Muscle layer of colon (tissue), 2 donors: Measurements from ENCODE around the gene TBXAS1.

ENCODE experiments used
- H3K27ac ChIP-seq: one replicate; pipeline ENCODE4 v1.7.0; 2013; ENCODE audit warnings: low read depth, mild to moderate bottlenecking, low read length, moderate library complexity
- H3K27me3 ChIP-seq, 2 donors: one replicate each; pipeline ENCODE4 v1.7.0; 2013; ENCODE audit warnings: low read length in 2 of 2, mild to moderate bottlenecking in 2 of 2; ENCODE audit not compliant: insufficient read depth in 2 of 2, control insufficient read depth in 1 of 2
- H3K36me3 ChIP-seq: one replicate; pipeline ENCODE4 v1.7.0; 2013; ENCODE audit warnings: mild to moderate bottlenecking, low read length; ENCODE audit not compliant: insufficient read depth
- H3K4me1 ChIP-seq: one replicate; pipeline ENCODE4 v1.7.0; 2013; ENCODE audit warnings: mild to moderate bottlenecking, low read length; ENCODE audit not compliant: insufficient read depth
- H3K4me3 ChIP-seq, 2 donors: one replicate each; pipeline ENCODE4 v1.7.0; 2013; ENCODE audit warnings: low read length in 2 of 2, low read depth in 1 of 2, mild to moderate bottlenecking in 1 of 2, moderate library complexity in 1 of 2
- H3K9ac ChIP-seq: one replicate; pipeline ENCODE4 v1.7.0; 2013; ENCODE audit warnings: low read length
- H3K9me3 ChIP-seq: one replicate; pipeline ENCODE4 v1.7.0; 2013; ENCODE audit warnings: mild to moderate bottlenecking, low read length
- donor health status: abdominal sarcoma.
- donor health status: Adenocarcinoma of cecum.

Gene TBXAS1

DNA sequence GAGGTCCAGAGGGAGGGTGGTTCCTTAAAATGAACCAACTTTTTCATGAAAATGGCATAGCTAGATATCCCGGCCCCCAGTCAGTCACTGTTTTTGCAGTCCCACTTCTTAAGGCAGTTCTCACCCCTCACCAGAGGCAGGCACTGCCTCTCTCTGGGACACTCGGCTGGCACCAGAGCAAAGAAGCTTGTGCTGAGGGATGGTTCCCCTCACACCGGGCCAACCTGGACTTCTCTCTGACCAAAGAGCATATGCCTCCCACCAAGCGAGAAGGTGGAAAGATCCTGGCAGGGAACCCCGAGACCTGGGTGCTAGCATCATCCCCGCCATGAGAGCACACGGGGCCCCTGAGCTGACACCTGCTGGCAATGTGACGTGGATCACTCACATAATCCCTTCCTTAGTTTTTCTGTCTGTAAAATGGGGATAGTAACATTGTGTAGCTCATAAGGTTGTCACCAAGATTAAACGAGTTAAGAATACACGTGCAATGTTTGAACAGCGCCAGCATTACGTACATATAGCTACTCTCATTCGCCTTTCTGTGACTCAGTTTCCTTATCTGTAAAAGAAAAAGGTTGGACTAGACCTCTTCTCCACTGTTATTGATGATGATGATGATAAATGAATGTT, 145.2 kb downstream of the TBXAS1 start:
- Histone ChIP-seq H3K27ac (no peak overlapping the region), H3K36me3 (no peaks in the 10 kb centered on the region), H3K9ac (no peak overlapping the region), H3K4me1 (no peaks in the 10 kb centered on the region), H3K4me3 (no peak overlapping the region), H3K27me3 (no peaks in the 10 kb centered on the region), H3K9me3 (no peaks in the 10 kb centered on the region)

DNA sequence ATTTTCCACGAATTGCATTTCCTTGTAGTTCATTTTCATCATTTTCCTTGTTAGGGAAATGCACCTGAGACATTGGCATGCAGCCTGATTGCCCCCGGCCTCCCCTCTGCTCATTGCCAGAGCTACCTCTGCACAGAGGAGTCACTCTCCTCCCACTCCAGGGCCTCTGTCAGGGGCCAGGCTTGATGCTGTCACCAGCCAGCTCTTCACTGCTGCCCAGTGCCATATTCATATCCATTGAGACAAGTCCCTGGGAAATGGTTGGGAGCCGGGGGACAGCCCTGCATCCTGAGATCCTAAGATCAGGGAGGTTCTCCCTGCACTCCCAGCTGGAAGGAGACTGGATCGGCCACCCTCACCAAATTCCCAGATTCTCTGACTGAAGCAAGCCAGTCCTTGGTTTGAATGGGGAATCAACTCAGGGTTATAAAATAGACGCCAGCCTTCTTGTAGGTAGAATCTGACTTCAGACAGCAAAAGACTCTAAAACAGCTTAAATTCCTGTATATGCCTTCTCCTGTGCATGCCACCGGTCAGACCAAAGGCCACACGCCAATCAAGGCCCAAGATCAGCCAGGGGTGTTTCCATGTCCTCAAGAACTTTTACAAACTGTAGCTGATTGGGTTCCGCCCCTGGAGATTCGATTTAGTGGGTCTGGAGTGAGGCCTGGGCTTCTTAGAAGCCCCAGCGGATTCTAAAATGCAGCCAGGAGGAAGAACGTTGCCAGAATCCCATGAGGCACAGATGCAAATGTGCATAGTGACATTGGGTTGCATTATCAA, 147.2 kb downstream of the TBXAS1 start:
- no peaks in the 10 kb centered on the region for H3K9me3 ChIP-seq
- no peaks in the 10 kb centered on the region for H3K36me3 ChIP-seq
- H3K4me3 ChIP-seq = no peak overlapping the region
- H3K27ac ChIP-seq = no peak overlapping the region
- no peak overlapping the region for H3K9ac ChIP-seq
- no peaks in the 10 kb centered on the region for H3K4me1 ChIP-seq
- no peaks in the 10 kb centered on the region for H3K27me3 ChIP-seq

DNA sequence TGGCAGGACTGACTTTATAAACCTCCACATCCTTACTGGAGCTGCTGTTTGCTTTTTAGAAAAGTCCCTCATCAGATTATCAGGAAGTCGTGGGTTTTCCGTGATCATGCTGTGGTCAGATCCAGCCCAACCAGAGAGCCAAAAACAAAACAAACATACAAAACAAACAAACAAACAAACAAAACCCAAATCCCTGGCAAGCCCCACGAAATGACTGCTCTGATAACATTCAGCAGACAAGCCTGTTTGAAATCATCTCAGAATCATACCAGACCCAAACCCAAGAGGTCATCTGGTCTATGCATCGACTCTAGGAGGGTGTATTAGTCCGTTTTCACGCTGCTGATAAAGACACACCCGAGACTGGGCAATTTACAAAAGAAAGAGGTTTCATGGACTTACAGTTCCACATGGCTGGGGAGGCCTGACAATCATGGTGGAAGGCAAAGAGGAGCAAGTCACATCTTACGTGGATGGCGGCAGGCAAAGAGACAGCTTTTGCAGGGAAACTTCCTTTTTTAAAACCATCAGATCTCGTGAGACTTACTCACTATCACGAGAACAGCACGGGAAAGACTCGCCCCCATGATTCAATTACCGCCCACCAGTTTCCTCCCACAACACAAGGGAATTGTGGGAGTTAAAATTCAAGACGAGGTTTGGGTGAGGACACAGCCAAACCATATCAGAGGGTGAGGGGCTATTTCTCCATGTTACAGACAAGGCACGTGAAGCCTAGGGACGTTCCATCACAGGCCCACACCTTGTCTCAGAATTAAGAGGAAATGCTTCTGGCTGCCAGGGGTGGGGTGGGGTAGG, 148.0 kb downstream of the TBXAS1 start:
- H3K9ac ChIP-seq = no peak overlapping the region
- no peak overlapping the region for H3K27ac ChIP-seq
- no peak overlapping the region for H3K4me3 ChIP-seq
- no peaks in the 10 kb centered on the region for H3K27me3 ChIP-seq
- H3K4me1 ChIP-seq = no peaks in the 10 kb centered on the region
- no peaks in the 10 kb centered on the region for H3K9me3 ChIP-seq
- no peaks in the 10 kb centered on the region for H3K36me3 ChIP-seq

DNA sequence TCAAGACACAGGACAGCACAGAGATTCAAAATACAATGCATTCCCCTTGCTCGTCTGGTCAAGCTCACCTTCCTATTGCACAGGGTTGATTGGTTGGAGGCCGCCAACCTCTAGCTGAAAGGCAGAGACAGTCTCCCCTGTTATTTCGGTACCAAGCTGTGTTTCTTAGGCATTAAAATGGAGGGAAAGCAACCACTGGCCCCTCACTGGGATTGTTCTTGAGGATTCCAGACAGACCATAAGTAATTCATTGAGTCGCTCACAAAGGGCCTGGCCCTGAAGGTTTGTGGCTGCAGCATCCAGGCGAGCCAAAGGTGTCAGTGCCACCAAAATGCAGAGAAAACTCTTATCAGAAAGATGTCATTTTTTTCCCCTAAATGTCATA, 152.4 kb downstream of the TBXAS1 start:
- H3K9ac ChIP-seq = no peak overlapping the region
- no peak overlapping the region for H3K27ac ChIP-seq
- H3K4me3 ChIP-seq = no peak overlapping the region
- no peaks in the 10 kb centered on the region for H3K4me1 ChIP-seq
- no peaks in the 10 kb centered on the region for H3K36me3 ChIP-seq
- no peaks in the 10 kb centered on the region for H3K9me3 ChIP-seq
- H3K27me3 ChIP-seq = peaks cover 0 to 5% of the 10 kb centered on the region in 2 donors

DNA sequence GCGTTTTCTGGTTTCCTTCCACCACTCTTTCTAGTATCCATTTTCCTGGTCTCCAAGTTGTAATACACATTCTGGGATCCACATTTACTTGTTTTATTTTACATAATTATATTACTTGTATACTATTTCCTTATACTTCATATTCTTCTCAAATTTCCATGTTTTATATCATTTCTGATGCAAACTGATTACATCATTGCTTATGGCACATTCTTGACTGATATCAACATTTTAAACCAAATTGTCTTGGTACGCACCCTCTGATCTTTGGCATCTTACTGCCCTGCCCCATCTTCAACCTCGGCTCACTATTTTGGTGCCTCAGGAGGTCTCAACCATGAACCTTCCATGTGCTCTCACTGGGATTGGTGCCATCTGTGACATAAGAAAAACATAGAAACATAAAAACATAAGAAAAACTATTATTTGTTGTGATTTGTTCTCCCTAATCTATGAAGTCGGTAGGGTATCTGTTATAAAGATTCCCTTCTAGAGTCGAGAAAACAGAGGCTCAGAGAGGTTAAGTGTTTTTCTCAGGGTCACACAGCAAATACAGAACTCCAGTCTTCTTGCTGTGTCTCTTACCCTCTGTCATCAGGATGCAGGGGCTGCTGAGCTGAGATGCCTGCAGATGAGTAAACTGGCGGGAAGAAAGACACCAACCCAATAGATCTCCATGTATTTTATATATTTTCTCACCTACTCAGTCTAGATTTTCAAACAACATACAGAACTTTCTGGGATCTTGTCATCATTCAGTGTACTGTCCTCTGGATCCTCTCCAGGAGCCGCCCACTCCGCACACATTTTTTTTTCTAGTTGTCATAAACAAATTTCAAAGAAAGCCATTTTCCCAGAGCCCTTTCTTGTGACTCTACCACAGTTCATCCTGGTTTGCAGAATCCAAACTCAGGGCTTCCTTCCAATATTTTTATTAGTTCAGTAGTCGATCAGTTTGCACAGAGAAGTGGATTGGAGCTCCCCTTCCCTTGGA, 154.2 kb downstream of the TBXAS1 start:
- no peak overlapping the region for H3K4me3 ChIP-seq
- no peaks in the 10 kb centered on the region for H3K9me3 ChIP-seq
- H3K9ac ChIP-seq = no peak overlapping the region
- H3K27me3 ChIP-seq = peaks cover 0 to 5% of the 10 kb centered on the region in 2 donors
- no peaks in the 10 kb centered on the region for H3K4me1 ChIP-seq
- no peak overlapping the region for H3K27ac ChIP-seq
- no peaks in the 10 kb centered on the region for H3K36me3 ChIP-seq

DNA sequence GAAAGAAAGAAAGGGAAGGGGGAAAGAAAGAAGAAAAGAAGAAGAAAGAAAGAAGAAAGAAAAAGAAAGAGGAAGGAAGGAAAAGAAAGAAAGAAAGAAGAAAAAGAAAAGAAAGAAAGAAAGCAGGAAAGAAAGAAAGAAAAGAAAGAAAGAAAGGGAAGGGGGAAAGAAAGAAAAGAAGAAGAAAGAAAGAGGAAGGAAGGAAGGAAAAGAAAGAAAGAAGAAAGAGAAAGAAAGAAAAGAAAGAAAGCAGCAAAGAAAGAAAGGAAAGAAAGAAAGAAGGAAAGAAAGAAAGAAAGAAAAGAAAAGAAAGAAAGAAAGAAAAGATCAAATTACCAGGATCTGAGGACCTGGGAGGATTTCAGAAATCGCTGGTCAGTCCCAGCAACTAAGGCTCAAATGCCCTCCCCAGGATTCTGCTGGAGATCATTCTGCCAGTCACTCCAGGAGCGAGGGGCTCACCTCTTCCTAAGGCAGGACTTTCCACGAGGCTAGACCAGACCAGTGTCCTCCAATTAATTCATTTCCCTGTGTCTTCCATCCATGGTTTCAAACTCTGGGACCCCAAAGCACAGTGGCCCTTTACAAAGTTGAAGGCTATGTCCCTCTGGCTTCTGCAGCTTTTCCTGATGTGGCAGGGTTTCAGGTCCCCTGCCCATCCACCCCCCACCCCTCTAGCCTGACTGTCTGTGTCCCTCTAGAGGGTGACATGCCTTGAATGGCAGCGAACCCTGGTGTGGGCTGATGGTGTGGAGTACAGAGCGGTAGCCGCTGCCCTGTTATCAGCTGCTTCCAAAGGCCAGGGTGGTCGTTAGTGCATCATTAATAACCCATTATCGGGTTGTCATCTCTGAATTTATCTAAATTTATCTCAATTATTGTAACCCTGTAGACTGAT, 155.8 kb downstream of the TBXAS1 start:
- Histone ChIP-seq H3K9me3 (no peaks in the 10 kb centered on the region), H3K4me1 (no peaks in the 10 kb centered on the region), H3K9ac (no peak overlapping the region), H3K36me3 (no peaks in the 10 kb centered on the region), H3K4me3 (no peak overlapping the region), H3K27me3 (peaks cover 0 to 5% of the 10 kb centered on the region in 2 donors), H3K27ac (no peak overlapping the region)

DNA sequence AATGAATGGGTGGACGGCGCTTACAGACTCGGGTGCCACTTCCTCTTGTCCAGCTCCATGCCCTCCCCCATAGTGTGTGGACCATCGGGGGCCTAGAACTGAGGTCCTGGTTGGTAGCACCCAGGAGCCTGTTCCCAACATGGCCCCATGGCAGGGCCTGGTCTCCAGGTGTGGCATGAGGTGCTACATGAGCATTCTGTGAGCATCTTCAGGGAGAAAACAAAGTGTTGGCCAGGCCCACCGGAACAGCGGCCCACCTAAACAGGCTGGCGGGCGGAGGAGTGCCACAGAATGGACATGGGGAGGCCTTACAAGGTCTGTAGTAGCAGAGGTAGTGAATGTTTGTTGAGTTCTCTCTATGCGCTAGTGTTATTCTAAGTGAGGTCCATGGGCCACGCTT, 156.7 kb downstream of the TBXAS1 start:
- Histone ChIP-seq H3K27ac (no peak overlapping the region), H3K4me3 (no peak overlapping the region), H3K9me3 (no peaks in the 10 kb centered on the region), H3K4me1 (no peaks in the 10 kb centered on the region), H3K27me3 (peaks cover 0 to 5% of the 10 kb centered on the region in 2 donors), H3K36me3 (no peaks in the 10 kb centered on the region), H3K9ac (no peak overlapping the region)

DNA sequence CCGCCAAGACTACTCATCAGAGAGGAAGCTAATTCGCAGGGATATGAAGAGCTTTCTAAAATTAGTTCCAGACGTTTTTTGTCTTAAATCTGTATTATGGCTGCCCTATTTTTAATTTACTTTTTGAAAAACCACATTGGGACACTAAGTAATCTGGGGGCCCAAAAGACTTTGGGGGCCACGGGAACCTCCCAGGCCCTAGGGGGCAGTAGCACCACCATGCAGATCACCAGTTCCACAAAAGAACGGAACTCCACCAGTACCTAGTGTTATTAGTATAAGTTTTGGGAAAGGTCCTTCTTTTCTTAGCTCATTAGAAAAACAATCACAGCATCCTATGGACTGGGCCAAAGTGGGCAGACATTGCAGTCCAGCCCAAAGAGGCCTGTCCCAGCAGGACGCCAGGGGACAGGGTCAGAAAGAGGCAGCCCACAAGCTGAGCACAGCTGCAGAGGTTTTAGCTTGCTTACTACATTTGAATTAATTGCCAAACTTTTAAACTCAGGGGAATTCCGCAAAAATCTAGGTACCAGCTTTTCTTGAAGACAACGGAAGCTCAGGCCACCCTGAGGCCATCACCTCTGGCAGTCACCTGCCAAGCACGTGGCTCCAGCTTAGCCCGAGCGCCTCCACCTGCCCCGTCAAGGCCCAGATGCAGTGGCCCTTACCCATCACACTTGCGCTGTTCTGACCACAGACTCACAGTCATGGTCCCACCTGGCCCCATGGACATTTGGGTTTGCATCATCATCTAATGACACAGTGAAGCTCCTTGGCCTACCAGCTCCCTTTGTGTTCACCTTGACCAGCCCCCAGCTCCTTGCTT, 158.8 kb downstream of the TBXAS1 start:
- no peak overlapping the region for H3K27ac ChIP-seq
- peaks cover 0 to 5% of the 10 kb centered on the region in 2 donors for H3K27me3 ChIP-seq
- no peaks in the 10 kb centered on the region for H3K9me3 ChIP-seq
- H3K4me1 ChIP-seq = no peaks in the 10 kb centered on the region
- no peaks in the 10 kb centered on the region for H3K36me3 ChIP-seq
- no peak overlapping the region for H3K4me3 ChIP-seq
- H3K9ac ChIP-seq = no peak overlapping the region

DNA sequence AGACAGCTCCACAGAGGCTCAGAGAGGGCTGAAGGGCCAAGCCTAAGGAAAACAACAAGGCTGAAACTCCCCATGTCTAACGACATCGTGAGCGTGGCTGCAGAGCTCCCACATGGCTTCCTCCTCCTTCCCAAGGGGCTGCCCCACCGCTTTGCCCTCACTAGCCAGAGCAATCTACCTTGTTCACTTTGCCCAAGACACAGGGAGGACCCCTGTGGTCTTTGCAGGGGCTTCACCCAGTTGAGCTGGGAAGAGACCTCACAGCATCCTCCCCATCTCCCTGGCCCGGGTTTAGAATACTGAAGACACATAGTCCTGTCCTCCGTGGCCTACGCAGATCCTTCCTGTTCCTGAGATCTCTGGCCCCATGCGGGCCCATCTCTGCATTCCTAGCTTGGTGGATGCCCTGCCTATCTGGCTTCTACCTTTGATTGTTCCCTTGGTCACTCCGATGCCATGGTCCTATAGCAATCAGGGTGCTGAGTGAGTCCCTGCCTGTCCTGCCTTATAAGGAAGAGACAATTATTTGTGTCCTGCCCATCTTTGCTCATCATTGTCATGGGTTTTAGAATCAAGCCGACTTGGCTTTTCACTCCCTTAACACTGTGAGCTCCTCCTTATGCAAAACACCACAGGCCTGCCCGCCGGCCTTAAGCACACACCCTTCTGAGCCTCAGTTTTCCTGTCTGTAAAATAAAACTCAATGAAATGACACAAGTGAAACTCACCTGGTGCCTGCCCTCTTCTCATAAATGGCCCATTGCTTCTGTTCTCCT, 160.5 kb downstream of the TBXAS1 start:
- Histone ChIP-seq H3K4me1 (no peaks in the 10 kb centered on the region), H3K36me3 (no peaks in the 10 kb centered on the region), H3K27me3 (no peaks in the 10 kb centered on the region), H3K27ac (no peak overlapping the region), H3K4me3 (no peak overlapping the region), H3K9ac (no peak overlapping the region), H3K9me3 (no peaks in the 10 kb centered on the region)
